ENCODE data around the gene EHMT1.

The EHMT1 gene

DNA sequence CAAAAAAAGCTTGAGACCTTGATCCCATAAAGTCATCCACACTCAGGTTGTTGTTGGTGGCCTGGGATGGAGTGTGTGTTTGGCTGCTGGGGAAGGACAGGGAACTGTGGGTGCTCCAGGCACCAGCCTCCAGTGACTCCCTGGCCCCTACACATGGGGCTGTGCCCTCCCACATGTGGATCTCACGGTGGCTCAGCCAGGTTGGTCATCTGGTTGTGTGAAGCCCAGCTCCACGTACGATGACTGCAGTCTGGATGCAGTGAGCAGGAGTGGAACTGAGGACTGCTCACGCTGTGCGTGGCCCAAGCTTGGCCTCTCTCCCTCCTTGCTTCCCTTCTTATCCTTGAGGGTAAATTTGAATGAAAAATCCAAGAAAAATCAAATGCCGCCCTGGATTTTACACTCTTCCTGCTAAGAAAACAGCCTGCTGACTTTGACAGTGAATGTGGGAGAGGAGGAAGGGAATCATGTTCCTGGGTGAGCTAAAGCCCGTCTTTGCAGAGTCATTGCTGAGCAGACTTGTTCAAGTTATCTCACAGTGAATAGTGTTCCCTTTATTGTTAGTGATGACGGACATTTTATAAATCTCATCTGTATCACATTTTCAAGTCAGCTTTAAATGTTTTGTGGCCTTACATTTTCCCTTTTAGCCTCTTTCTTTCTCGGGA lies 193.7 kb downstream of the EHMT1 start:
- H3K4me3 Mint-ChIP-seq = no peak overlapping the region
- no peaks in the 10 kb centered on the region for H3K4me1 Mint-ChIP-seq
- peak overlapping the region in 1 of 2 donors; percentile 13 for H3K27ac Mint-ChIP-seq
- DNase-seq (no peak), ATAC-seq (no peak)
- no peaks in the 10 kb centered on the region for H3K27me3 Mint-ChIP-seq
- H3K9me3 Mint-ChIP-seq = peaks cover 0 to under 1% of the 10 kb centered on the region in 2 donors

GRCh38 chr9:137813167-137813566 lies 194.4 kb downstream of the EHMT1 start:
- H3K9me3 Mint-ChIP-seq = peaks cover 0 to 7% of the 10 kb centered on the region in 2 donors
- no peaks in the 10 kb centered on the region for H3K4me1 Mint-ChIP-seq
- H3K27ac Mint-ChIP-seq = no peak overlapping the region
- DNase-seq (no peak), ATAC-seq (no peak)
- H3K4me3 Mint-ChIP-seq = no peak overlapping the region
- no peaks in the 10 kb centered on the region for H3K27me3 Mint-ChIP-seq

GRCh38 chr9:137813651-137814415 lies 195.0 kb downstream of the EHMT1 start:
- ATAC-seq (no peak), DNase-seq (no peak)
- H3K27me3 Mint-ChIP-seq = no peaks in the 10 kb centered on the region
- no peak overlapping the region for H3K4me3 Mint-ChIP-seq
- peaks cover 0 to 8% of the 10 kb centered on the region in 2 donors for H3K9me3 Mint-ChIP-seq
- H3K27ac Mint-ChIP-seq = no peak overlapping the region
- H3K4me1 Mint-ChIP-seq = no peaks in the 10 kb centered on the region

DNA sequence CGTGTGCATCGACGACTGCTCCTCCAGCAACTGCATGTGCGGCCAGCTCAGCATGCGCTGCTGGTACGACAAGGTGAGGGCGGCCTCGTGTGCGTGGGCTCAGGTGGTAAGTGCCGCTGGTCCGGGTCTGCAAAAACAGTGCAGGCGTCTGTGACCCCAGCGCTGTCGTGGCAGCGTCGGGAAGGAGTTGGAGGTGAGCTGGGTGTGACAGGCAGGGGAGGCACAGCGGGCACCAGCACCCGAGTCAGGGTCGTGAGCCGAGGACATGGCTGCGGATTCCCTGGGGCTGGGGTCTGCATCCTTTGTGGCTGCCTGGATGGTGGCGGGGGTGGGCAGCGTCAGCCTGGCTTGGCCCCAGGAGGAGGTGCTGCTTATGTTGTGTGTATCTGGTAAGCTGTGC lies 195.6 kb downstream of the EHMT1 start:
- ATAC-seq = no peak
- Mint-ChIP-seq H3K9me3 (peaks cover 0 to 8% of the 10 kb centered on the region in 2 donors), H3K4me1 (no peaks in the 10 kb centered on the region), H3K27ac (peak overlapping the region; percentile 58 to 96), H3K4me3 (no peak overlapping the region), H3K27me3 (no peaks in the 10 kb centered on the region)
- no peak for DNase-seq

DNA sequence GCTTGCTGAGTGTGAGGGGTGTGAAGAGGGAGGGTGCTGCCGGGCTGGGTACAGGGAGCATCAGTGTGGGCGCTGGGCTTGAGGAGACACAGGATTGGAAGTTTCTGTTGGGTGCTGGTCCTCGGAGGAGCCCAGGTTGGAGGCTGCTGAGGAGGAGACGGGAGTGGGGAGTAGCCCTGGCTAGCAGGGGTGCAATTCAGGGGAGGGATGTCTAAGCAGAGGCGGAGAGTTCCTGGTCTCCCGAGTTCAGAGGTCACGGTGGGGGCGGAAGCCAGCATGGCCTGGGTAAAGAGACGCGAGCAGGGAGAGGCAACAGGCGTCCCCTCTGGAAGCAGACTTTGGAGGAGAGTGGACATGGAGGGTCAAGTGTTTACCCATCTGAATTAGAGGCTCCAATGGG lies 196.0 kb downstream of the EHMT1 start:
- no peak for DNase-seq
- H3K4me1 Mint-ChIP-seq = no peaks in the 10 kb centered on the region
- ATAC-seq = no peak
- peak overlapping the region; percentile 58 to 96 for H3K27ac Mint-ChIP-seq
- H3K9me3 Mint-ChIP-seq = peaks cover 0 to 8% of the 10 kb centered on the region in 2 donors
- H3K27me3 Mint-ChIP-seq = no peaks in the 10 kb centered on the region
- H3K4me3 Mint-ChIP-seq = no peak overlapping the region

DNA sequence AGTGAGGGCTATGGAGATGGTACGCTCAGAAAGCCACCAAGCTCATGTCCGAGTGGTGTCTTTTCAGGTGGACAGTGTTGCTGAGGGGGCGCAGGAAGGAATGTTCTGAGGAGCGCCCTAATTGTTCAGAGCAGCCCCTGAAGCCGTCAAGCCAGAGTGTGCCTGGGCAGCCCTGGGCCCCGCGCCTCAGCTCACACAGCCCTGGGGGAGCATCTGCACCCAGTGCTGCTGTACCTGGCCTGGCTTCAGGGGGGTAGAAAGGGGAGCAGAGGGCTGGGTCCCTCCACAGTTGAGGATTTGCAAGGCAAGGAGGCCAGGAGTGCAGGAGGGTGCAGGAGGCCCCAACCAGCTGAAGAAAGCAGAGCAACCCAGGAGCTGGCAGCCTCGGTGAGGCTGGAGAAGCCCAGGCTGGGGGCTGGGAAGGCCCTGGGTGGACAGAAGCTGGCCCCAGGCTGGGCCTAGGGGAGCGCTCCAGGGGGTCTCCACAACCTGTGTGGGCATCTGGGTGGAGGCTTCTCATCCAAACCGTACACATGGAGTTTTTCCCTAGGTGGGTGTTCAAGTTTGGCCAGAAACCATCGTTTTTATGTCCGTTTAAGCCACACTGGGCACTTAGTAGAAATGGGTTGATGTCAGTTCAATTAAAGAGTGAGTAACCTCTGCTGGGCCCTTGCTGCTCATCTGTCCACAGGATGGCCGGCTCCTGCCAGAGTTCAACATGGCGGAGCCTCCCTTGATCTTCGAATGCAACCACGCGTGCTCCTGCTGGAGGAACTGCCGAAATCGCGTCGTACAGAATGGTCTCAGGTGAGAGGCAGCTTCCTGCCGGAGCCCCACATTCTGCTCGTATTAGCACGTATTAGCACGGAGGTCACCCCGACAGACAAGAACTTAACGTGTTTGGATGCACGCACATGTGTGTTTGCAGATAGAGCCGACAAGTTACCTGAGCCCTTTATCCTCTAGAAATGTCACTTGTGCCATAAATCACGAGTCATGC lies 196.8 kb downstream of the EHMT1 start:
- peaks cover 0 to 8% of the 10 kb centered on the region in 2 donors for H3K9me3 Mint-ChIP-seq
- no peaks in the 10 kb centered on the region for H3K4me1 Mint-ChIP-seq
- no peak overlapping the region for H3K4me3 Mint-ChIP-seq
- ATAC-seq (no peak), DNase-seq (no peak)
- H3K27ac Mint-ChIP-seq = peak overlapping the region; percentile 40 to 96
- H3K27me3 Mint-ChIP-seq = no peaks in the 10 kb centered on the region

GRCh38 chr9:137816531-137817235 lies 197.9 kb downstream of the EHMT1 start:
- peaks cover 0 to 8% of the 10 kb centered on the region in 2 donors for H3K9me3 Mint-ChIP-seq
- no peak for DNase-seq
- peak; percentile 14 for ATAC-seq
- H3K27me3 Mint-ChIP-seq = no peaks in the 10 kb centered on the region
- no peak overlapping the region for H3K27ac Mint-ChIP-seq
- H3K4me3 Mint-ChIP-seq = no peak overlapping the region
- no peaks in the 10 kb centered on the region for H3K4me1 Mint-ChIP-seq

- ATAC-seq = no peak
- no peak for DNase-seq
Measured at GRCh38 chr9:137817236-137818200, 198.7 kb downstream of the EHMT1 start.

DNA sequence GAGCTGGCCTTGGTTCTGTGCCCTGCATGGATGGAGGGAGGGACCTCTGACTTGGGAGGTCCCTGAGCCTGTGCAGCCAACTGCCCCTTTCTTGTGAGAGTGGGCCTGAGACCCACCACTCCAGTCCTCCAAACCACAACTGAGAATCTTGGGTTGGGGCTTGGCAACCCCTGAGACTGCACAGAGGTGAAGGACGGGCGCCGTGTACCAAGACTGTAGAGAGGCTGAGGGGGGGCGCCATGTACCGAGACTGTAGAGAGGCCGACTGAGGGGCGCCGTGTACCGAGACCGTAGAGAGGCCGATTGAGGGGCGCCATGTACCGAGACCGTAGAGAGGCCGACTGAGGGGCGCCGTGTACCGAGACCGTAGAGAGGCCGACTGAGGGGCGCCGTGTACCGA lies 199.5 kb downstream of the EHMT1 start:
- Mint-ChIP-seq H3K27ac (peak overlapping the region in 1 of 2 donors; percentile 35), H3K4me1 (no peaks in the 10 kb centered on the region), H3K27me3 (no peaks in the 10 kb centered on the region), H3K9me3 (peaks cover 0 to 8% of the 10 kb centered on the region in 2 donors), H3K4me3 (no peak overlapping the region)
- ATAC-seq = no peak
- DNase-seq = no peak

More at GRCh38 chr9:137817236-137818200, 198.7 kb downstream of the EHMT1 start:
- Mint-ChIP-seq H3K27ac (peak overlapping the region in 1 of 2 donors; percentile 63), H3K4me1 (no peaks in the 10 kb centered on the region), H3K4me3 (no peak overlapping the region), H3K27me3 (no peaks in the 10 kb centered on the region), H3K9me3 (peaks cover 0 to 8% of the 10 kb centered on the region in 2 donors)

DNA sequence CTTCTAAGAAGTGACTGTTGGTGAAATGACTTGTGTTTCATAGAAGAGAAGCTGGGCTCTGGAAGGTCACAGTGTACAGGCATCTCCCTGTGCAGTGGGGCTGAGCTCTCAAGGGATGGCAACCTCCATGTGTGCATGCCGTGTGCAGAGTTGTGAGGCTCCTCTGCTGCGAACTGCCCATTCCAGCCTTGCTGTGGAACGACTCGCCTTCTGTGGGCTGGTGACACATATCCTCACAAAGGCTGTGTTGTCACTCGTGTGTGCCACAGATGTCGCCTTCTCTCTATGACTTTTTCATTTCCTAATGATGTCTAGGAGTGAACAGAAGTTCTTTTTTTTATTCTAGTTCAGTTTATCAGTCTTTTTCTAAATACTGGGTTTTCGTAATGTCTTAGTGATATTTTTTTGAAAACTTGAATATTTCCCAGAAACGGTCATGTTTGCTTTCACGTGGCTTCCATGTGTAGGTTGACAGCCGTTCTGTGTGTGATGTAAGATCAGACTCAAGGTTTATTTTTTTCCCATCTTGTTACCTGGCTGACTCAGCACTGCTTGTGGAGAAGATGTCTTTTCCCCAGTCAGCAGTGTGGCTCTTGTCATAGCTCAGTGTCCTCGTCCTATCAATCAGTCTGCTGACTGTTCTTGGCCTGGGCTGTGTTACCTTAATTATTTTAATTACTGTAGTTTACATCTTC lies 201.5 kb downstream of the EHMT1 start:
- ATAC-seq = no peak

DNA sequence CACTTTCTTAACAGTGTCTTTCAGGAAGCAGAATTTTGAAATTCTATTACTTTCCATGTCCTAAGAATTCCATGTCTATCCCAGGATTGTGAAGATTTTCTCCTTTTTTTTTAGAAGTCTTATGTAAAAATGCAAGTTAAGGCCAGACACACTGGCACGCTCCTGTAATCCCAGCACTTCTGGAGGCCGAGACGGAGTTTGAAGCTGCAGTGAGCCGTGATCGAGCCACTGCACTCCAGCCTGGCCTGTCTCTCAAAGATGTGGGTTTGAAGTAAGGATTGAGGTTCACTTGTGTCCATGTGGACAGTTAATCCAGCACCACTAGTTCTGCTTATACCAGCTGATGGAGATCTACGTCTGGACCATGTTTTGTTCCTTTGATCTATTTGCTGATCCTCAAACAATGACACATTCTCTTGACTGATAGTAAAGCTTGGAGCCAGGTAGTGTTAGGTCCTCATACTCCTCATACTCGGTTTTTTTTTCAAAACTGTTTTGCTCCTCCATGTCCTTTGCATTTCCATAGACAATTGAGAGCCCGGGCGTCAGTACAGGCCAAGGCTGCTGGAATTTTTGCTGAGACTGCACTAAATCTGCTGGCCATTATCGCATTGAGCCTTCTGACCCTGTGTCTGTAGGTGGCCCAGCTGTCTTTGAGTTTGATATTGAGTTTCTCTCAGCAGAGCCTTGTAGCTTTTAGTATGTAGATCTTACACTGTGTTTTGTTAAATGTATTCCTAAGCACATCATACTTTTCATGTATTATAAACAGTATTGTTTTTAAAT lies 205.4 kb downstream of the EHMT1 start:
- DNase-seq (no peak), ATAC-seq (no peak)
- Mint-ChIP-seq H3K4me1 (no peaks in the 10 kb centered on the region), H3K4me3 (no peak overlapping the region), H3K27ac (peak overlapping the region in 1 of 2 donors; percentile 19), H3K9me3 (no peaks in the 10 kb centered on the region), H3K27me3 (no peaks in the 10 kb centered on the region)

More for the DNA sequence above, 201.5 kb downstream of the EHMT1 start:
- Mint-ChIP-seq H3K4me3 (no peak overlapping the region), H3K9me3 (peaks cover 0 to 8% of the 10 kb centered on the region in 2 donors), H3K4me1 (no peaks in the 10 kb centered on the region), H3K27ac (no peak overlapping the region), H3K27me3 (no peaks in the 10 kb centered on the region)
- DNase-seq = no peak

- Mint-ChIP-seq H3K27me3 (no peaks in the 10 kb centered on the region), H3K4me1 (no peaks in the 10 kb centered on the region), H3K27ac (peak overlapping the region in 1 of 2 donors; percentile 35), H3K9me3 (no peaks in the 10 kb centered on the region), H3K4me3 (no peak overlapping the region)
- DNase-seq (no peak), ATAC-seq (no peak)
Measured at GRCh38 chr9:137825324-137825989, 206.7 kb downstream of the EHMT1 start.
